ENCODE results near the gene ERC1.
A peak's percentile ranks its signal among the peaks of the same experiment; 100 is the strongest.
"Not testable (repeated sequence)": the region's sequence is repeated elsewhere in the genome, so short reads cannot be mapped to it uniquely, and the experiment has no call there.

The ERC1 gene

GRCh38 chr12:1189163-1189562, 198.1 kb downstream of the ERC1 start:
- DNase-seq (ENCODE audit: low spot score): no peak

GRCh38 chr12:1195513-1195912, 204.5 kb downstream of the ERC1 start:
- no peak for DNase-seq (ENCODE audit: low spot score)

- DNase-seq (ENCODE audit: low spot score): no peak
Observed at GRCh38 chr12:1197264-1198018, 206.4 kb downstream of the ERC1 start.

- DNase-seq (ENCODE audit: low spot score): not testable (repeated sequence)
Observed at GRCh38 chr12:1198854-1199253, 207.8 kb downstream of the ERC1 start.

- no peak for DNase-seq (ENCODE audit: low spot score)
Observed at GRCh38 chr12:1199700-1200099, 208.7 kb downstream of the ERC1 start.

- no peak for DNase-seq (ENCODE audit: low spot score)
Observed at GRCh38 chr12:1201030-1201429, 210.0 kb downstream of the ERC1 start.

GRCh38 chr12:1201886-1202285, 210.9 kb downstream of the ERC1 start:
- no peak for DNase-seq (ENCODE audit: low spot score)

- DNase-seq (ENCODE audit: low spot score): no peak
Observed at GRCh38 chr12:1203735-1204019, 212.7 kb downstream of the ERC1 start.

- no peak for DNase-seq (ENCODE audit: low spot score)
Observed at GRCh38 chr12:1204581-1205121, 213.6 kb downstream of the ERC1 start.

GRCh38 chr12:1205512-1206060, 214.6 kb downstream of the ERC1 start:
- DNase-seq (ENCODE audit: low spot score): peak; percentile 12

GRCh38 chr12:1206118-1206734, 215.2 kb downstream of the ERC1 start:
- DNase-seq (ENCODE audit: low spot score): no peak

GRCh38 chr12:1207276-1207675, 216.3 kb downstream of the ERC1 start:
- DNase-seq (ENCODE audit: low spot score): no peak

- DNase-seq (ENCODE audit: low spot score): not testable (repeated sequence)
Observed at GRCh38 chr12:1208719-1209118, 217.7 kb downstream of the ERC1 start.

- DNase-seq (ENCODE audit: low spot score): no peak
Observed at GRCh38 chr12:1212526-1212925, 221.5 kb downstream of the ERC1 start.

GRCh38 chr12:1213205-1213604, 222.2 kb downstream of the ERC1 start:
- DNase-seq (ENCODE audit: low spot score): no peak

GRCh38 chr12:1213618-1214205, 222.7 kb downstream of the ERC1 start:
- no peak for DNase-seq (ENCODE audit: low spot score)

- no peak for DNase-seq (ENCODE audit: low spot score)
Observed at GRCh38 chr12:1216560-1216959, 225.5 kb downstream of the ERC1 start.

GRCh38 chr12:1217191-1217949, 226.3 kb downstream of the ERC1 start:
- peak; percentile 9 for DNase-seq (ENCODE audit: low spot score)

GRCh38 chr12:1218369-1218768, 227.3 kb downstream of the ERC1 start:
- no peak for DNase-seq (ENCODE audit: low spot score)

- no peak for DNase-seq (ENCODE audit: low spot score)
Observed at GRCh38 chr12:1220127-1221092, 229.4 kb downstream of the ERC1 start.

Data from hepatic stellate cell (primary cell).